ENCODE data around the gene SPAG6.

The SPAG6 gene

GRCh38 chr10:22364407-22365140, 19.3 kb downstream of the SPAG6 start:
- H3K27ac ChIP-seq: no peak overlapping the region
- TF ChIP-seq ZFX (IDR thresholded peaks at IDR 0.05): no peak
- TF ChIP-seq, protein P1, sequence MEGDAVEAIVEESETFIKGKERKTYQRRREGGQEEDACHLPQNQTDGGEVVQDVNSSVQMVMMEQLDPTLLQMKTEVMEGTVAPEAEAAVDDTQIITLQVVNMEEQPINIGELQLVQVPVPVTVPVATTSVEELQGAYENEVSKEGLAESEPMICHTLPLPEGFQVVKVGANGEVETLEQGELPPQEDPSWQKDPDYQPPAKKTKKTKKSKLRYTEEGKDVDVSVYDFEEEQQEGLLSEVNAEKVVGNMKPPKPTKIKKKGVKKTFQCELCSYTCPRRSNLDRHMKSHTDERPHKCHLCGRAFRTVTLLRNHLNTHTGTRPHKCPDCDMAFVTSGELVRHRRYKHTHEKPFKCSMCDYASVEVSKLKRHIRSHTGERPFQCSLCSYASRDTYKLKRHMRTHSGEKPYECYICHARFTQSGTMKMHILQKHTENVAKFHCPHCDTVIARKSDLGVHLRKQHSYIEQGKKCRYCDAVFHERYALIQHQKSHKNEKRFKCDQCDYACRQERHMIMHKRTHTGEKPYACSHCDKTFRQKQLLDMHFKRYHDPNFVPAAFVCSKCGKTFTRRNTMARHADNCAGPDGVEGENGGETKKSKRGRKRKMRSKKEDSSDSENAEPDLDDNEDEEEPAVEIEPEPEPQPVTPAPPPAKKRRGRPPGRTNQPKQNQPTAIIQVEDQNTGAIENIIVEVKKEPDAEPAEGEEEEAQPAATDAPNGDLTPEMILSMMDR (conservative IDR thresholded peaks at IDR 0.05): no peak

- H3K27ac ChIP-seq: no peak overlapping the region
- TF ChIP-seq, protein P1 (conservative IDR thresholded peaks at IDR 0.05): no peak
- TF ChIP-seq ZFX (IDR thresholded peaks at IDR 0.05): no peak
These were observed 19.9 kb downstream of the SPAG6 start for GRCh38 chr10:22365233-22365632.

- TF ChIP-seq ZFX (IDR thresholded peaks at IDR 0.05): no peak
- no peak overlapping the region for H3K27ac ChIP-seq
These were observed 20.5 kb downstream of the SPAG6 start for GRCh38 chr10:22365644-22366434.

DNA sequence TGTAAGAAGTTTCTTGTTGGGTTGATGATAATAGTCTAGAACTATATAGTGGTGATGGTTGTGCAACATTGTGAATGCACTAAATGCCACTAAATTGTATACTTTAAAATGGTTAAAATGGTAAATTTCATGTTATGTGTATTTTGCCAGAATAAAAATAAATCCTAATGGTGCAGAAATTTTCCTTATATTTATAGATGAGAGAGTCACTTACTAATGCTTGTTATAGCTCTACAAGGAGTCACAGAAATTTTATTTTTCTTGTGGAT, 21.1 kb downstream of the SPAG6 start:
- no peak overlapping the region for H3K27ac ChIP-seq
- no peak for TF ChIP-seq ZFX (IDR thresholded peaks at IDR 0.05)
- TF ChIP-seq, protein P1 (conservative IDR thresholded peaks at IDR 0.05): no peak

- H3K27ac ChIP-seq: no peak overlapping the region
- TF ChIP-seq, protein P1 (conservative IDR thresholded peaks at IDR 0.05): no peak
- TF ChIP-seq ZFX (IDR thresholded peaks at IDR 0.05): no peak
These were observed 21.5 kb downstream of the SPAG6 start for GRCh38 chr10:22366771-22367170.

- no peak for TF ChIP-seq ZFX (IDR thresholded peaks at IDR 0.05)
- TF ChIP-seq, protein P1 (conservative IDR thresholded peaks at IDR 0.05): no peak
- no peak overlapping the region for H3K27ac ChIP-seq
These were observed 22.2 kb downstream of the SPAG6 start for GRCh38 chr10:22367471-22367870.

DNA sequence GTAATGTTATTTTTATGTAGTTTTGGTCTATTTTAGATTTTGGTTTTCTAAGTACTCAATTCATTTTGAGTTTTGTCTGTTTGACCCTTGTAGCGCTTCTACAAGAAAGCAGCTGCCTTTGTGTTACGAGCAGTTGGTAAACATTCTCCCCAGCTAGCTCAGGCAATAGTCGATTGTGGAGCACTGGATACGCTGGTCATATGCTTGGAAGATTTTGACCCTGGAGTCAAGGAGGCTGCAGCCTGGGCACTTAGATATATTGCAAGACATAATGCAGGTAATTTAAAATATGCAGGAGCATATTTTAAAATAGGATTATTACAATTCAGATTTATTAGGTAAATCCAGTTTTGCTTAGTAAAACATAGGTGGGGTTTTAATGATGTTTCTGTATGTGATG, 23.1 kb downstream of the SPAG6 start:
- H3K27ac ChIP-seq: no peak overlapping the region
- TF ChIP-seq, protein P1 (conservative IDR thresholded peaks at IDR 0.05): no peak
- no peak for TF ChIP-seq ZFX (IDR thresholded peaks at IDR 0.05)
